Endodermal cell (in vitro differentiated cells): Measurements from ENCODE around the gene ZNHIT6. TPM values are rescaled to one million over a fixed set of nuclear protein-coding genes. Genes with fewer than 3 reads are reported as not detected.

Experiments
- DNase-seq: peaks from one replicate; pipeline ENCODE4 v3.0.0-alpha.2; 2017
- H3K27ac ChIP-seq: 2 replicates; pipeline ENCODE4 v1.5.1; 2013; ENCODE audit warnings: mild to moderate bottlenecking, low read depth, low read length, moderate library complexity
- H3K27me3 ChIP-seq: 2 replicates; pipeline ENCODE4 v1.6.1; 2013; ENCODE audit warnings: mild to moderate bottlenecking, low read length, moderate library complexity; ENCODE audit not compliant: insufficient read depth, control insufficient read depth, poor library complexity, severe bottlenecking
- H3K36me3 ChIP-seq: 2 replicates; pipeline ENCODE4 v1.7.0; 2013; ENCODE audit warnings: mild to moderate bottlenecking, low read length, moderate library complexity; ENCODE audit not compliant: control insufficient read depth, insufficient read depth
- H3K4me1 ChIP-seq: one replicate; pipeline ENCODE4 v1.7.0; 2013; ENCODE audit warnings: low read length; ENCODE audit not compliant: control insufficient read depth, insufficient read depth
- H3K4me3 ChIP-seq: 2 replicates; pipeline ENCODE4 v1.5.1; 2013; ENCODE audit warnings: mild to moderate bottlenecking, low read length, moderate library complexity
- H3K9ac ChIP-seq: 2 replicates; pipeline ENCODE4 v1.6.1; 2013; ENCODE audit warnings: mild to moderate bottlenecking, low read length, moderate library complexity; ENCODE audit not compliant: poor library complexity, severe bottlenecking; ENCODE audit errors: extremely low read depth
- H3K9me3 ChIP-seq: 2 replicates; pipeline ENCODE4 v1.6.1; 2013; ENCODE audit warnings: mild to moderate bottlenecking, low read length, moderate library complexity; ENCODE audit not compliant: control insufficient read depth
- H3K27ac Mint-ChIP-seq: 2 replicates; pipeline ENCODE4 v1.8.0; 2020; ENCODE audit warnings: mixed read lengths
- H3K27me3 Mint-ChIP-seq: 2 replicates; pipeline ENCODE4 v1.8.0; 2021; ENCODE audit warnings: mild to moderate bottlenecking, mixed read lengths; ENCODE audit not compliant: insufficient read depth
- H3K36me3 Mint-ChIP-seq: 2 replicates; pipeline ENCODE4 v1.8.0; 2020; ENCODE audit warnings: low read depth, mixed read lengths
- H3K4me1 Mint-ChIP-seq: 2 replicates; pipeline ENCODE4 v1.8.0; 2020; ENCODE audit warnings: mixed read lengths
- H3K4me3 Mint-ChIP-seq: 2 replicates; pipeline ENCODE4 v1.8.0; 2020; ENCODE audit warnings: mild to moderate bottlenecking, moderate library complexity, mixed read lengths
- H3K9me3 Mint-ChIP-seq: 2 replicates; pipeline ENCODE4 v1.8.0; 2020; ENCODE audit warnings: mild to moderate bottlenecking, mixed read lengths
- WGBS, 2 experiments: methylation state at CpG; one replicate each; pipeline versions ENCODE4 v1.1.5 to v1.1.7; 2013; ENCODE audit warnings: missing lambda C conversion rate in 2 of 2, mixed read lengths in 1 of 2; ENCODE audit not compliant: insufficient coverage in 1 of 2, insufficient read length in 1 of 2; 5-methylcytosine and 5-hydroxymethylcytosine counted together
- total RNA-seq, 2 donors: library from RNA; stranded (reverse); fragmentation: NEBNext Ultra II Directional in 1 of 2; extraction: Animal tissue kit (Norgen Biotek cat#: 25700) in 1 of 2; gene quantifications; 2 replicates in 1 of 2; 3 replicates in 1 of 2; pipeline ENCODE4 v1.2.1, GENCODE V29; 2021
- TF ChIP-seq, protein P1 (sequence below): fragments of 200-600 bp; sonication (generic); conservative IDR thresholded peaks from 2 replicates; pipeline ENCODE4 v1.5.0; 2021; ENCODE audit warnings: antibody characterized with exemption, mild to moderate bottlenecking

Gene ZNHIT6
- total RNA-seq, 2 donors from 2014 or later: 11.3 to 12.4 TPM

DNA sequence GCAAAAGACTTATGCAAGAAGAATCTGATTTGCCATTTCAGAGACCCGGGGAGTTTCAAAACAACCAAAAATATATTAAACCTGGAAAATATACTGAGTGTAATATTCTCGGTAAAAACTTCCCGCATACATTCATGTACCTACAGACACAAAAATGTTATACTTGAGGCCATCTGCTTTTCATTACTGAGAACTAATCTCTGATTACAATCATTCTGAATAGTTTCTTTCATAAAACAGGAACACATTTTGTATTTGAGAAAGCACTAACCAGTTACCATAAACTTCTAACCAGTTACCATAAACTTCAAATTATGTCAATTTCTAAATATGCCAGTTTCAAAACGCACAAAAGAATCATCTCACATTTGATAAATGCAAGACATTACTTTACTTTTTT is 7.8 kb downstream of the ZNHIT6 start:
- DNase-seq: no peak
- Histone ChIP-seq H3K36me3 (peaks cover 69% of the 10 kb centered on the region), H3K4me1 (no peaks in the 10 kb centered on the region), H3K4me3 (no peak overlapping the region), H3K9me3 (peaks cover 4% of the 10 kb centered on the region), H3K27me3 (no peaks in the 10 kb centered on the region), H3K27ac (no peak overlapping the region), H3K9ac (no peak overlapping the region)
- H3K4me3 Mint-ChIP-seq: no peak overlapping the region
- H3K27ac Mint-ChIP-seq: no peak overlapping the region
- peaks cover 45% of the 10 kb centered on the region for H3K36me3 Mint-ChIP-seq
- H3K9me3 Mint-ChIP-seq: no peaks in the 10 kb centered on the region
- WGBS, 2 experiments: 88 to 95% methylated on average over 2 to 4 of the region's 4 CpGs
- TF ChIP-seq, protein P1, sequence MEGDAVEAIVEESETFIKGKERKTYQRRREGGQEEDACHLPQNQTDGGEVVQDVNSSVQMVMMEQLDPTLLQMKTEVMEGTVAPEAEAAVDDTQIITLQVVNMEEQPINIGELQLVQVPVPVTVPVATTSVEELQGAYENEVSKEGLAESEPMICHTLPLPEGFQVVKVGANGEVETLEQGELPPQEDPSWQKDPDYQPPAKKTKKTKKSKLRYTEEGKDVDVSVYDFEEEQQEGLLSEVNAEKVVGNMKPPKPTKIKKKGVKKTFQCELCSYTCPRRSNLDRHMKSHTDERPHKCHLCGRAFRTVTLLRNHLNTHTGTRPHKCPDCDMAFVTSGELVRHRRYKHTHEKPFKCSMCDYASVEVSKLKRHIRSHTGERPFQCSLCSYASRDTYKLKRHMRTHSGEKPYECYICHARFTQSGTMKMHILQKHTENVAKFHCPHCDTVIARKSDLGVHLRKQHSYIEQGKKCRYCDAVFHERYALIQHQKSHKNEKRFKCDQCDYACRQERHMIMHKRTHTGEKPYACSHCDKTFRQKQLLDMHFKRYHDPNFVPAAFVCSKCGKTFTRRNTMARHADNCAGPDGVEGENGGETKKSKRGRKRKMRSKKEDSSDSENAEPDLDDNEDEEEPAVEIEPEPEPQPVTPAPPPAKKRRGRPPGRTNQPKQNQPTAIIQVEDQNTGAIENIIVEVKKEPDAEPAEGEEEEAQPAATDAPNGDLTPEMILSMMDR: no peak
- no peaks in the 10 kb centered on the region for H3K4me1 Mint-ChIP-seq
- H3K27me3 Mint-ChIP-seq: no peaks in the 10 kb centered on the region

DNA sequence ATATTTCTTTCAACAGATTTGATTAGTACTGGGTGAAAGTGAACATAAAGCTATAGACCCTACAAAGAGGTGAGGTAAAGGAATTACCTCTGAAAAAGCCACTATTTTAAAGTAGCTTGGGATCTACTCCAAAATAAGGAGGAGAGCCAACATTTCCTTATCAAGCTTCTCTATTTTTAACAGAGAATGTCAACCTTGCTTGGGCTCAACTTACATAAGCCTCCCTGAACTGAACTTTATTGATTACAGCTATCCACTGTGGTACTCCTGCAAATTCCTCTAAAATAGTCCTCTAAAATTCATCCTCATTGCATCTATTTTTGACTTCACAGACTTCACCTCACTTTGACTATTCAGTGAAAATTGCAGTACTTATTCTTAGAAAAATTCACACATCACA is 10.3 kb downstream of the ZNHIT6 start:
- H3K9me3 Mint-ChIP-seq: no peaks in the 10 kb centered on the region
- H3K9me3 ChIP-seq: no peaks in the 10 kb centered on the region
- no peak overlapping the region for H3K27ac Mint-ChIP-seq
- H3K4me1 Mint-ChIP-seq: no peaks in the 10 kb centered on the region
- H3K27ac ChIP-seq: no peak overlapping the region
- peaks cover 26% of the 10 kb centered on the region for H3K36me3 Mint-ChIP-seq
- H3K27me3 Mint-ChIP-seq: no peaks in the 10 kb centered on the region
- H3K36me3 ChIP-seq: peaks cover 49% of the 10 kb centered on the region
- DNase-seq: no peak
- no peaks in the 10 kb centered on the region for H3K27me3 ChIP-seq
- TF ChIP-seq, protein P1: no peak
- no peak overlapping the region for H3K9ac ChIP-seq
- no peak overlapping the region for H3K4me3 Mint-ChIP-seq
- H3K4me1 ChIP-seq: no peaks in the 10 kb centered on the region
- H3K4me3 ChIP-seq: no peak overlapping the region

DNA sequence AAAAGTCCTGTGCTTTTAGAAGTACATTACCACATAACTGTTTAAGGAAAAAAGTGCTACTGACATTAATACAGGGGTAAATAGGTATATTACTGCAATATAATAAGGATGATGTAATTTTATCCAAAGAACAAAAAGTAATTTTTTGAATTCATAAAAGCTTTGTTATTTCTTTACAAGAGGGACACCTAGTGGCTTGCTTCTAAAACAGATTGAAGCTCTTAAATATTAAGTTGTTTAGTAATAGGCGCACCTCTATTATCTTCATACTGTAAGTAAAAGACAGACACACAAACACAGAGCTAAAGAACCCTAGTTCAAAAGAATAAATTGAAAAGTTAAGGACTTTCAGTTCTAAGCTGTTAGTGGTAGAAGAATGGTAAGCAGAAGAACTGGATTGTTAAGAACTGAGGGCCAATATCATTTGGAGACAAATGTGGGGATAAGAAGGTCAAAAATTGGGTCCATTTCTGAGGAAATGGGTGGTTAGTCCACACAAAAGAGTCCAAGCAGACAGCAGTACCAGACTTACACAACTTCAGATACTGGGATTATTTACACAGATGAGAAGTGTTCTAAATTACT is 15.4 kb downstream of the ZNHIT6 start:
- H3K4me1 Mint-ChIP-seq: no peaks in the 10 kb centered on the region
- no peaks in the 10 kb centered on the region for H3K27me3 Mint-ChIP-seq
- H3K36me3 Mint-ChIP-seq: peaks cover 11% of the 10 kb centered on the region
- Histone ChIP-seq H3K9ac (no peak overlapping the region), H3K27ac (no peak overlapping the region), H3K4me3 (no peak overlapping the region), H3K36me3 (peaks cover 23% of the 10 kb centered on the region), H3K27me3 (no peaks in the 10 kb centered on the region), H3K9me3 (no peaks in the 10 kb centered on the region), H3K4me1 (no peaks in the 10 kb centered on the region)
- TF ChIP-seq, protein P1: peak; percentile 66
- no peak overlapping the region for H3K4me3 Mint-ChIP-seq
- no CpG with 5 or more reads among the region's 1 CpG for WGBS, 2 experiments
- DNase-seq: no peak
- H3K9me3 Mint-ChIP-seq: no peaks in the 10 kb centered on the region
- H3K27ac Mint-ChIP-seq: no peak overlapping the region
